B cell (primary cell): Measurements from ENCODE around the gene GFOD1. TPM values are rescaled to one million over a fixed set of nuclear protein-coding genes. Genes with fewer than 3 reads are reported as not detected.
"Not testable (repeated sequence)": the region's sequence is repeated elsewhere in the genome, so short reads cannot be mapped to it uniquely, and the experiment has no call there.

Source experiments
- ATAC-seq: fragments of 200-7000 bp; cut with Tn5 transposase; one replicate; pipeline ENCODE4 v1.10.0; 2021; ENCODE audit warnings: low read depth, mild to moderate bottlenecking, moderate number of reproducible peaks, moderate library complexity
- CTCF ChIA-PET: fragments of 350-600 bp; sonication (Branson Sonifier 250); formaldehyde crosslinking; loops from one replicate; lab custom pipeline; 2021; ENCODE audit warnings: antibody characterized with exemption, inconsistent platforms; lab: Charles Lee
- POLR2A ChIA-PET: fragments of 350-600 bp; sonication (Branson Sonifier 250); formaldehyde crosslinking; loops from one replicate; lab custom pipeline; 2021; ENCODE audit warnings: antibody characterized with exemption; lab: Charles Lee
- DNase-seq: peaks from one replicate; pipeline ENCODE4 v3.0.0; 2013
- H2AFZ ChIP-seq: 2 replicates; pipeline ENCODE4 v1.6.1; 2012; ENCODE audit warnings: mild to moderate bottlenecking, low read depth, low read length; ENCODE audit not compliant: insufficient read depth, poor library complexity, severe bottlenecking
- H3K27ac ChIP-seq, 2 donors: 1 replicate in 1 of 2; 2 replicates in 1 of 2; pipeline ENCODE4 v1.5.1; 2012 to 2013; ENCODE audit warnings: low read length in 2 of 2, mild to moderate bottlenecking in 2 of 2, moderate library complexity in 1 of 2
- H3K27me3 ChIP-seq, 4 experiments: fragments of 200-600 bp in 1 of 4; sonication (generic) in 1 of 4; replicated peaks in 1 of 4; 1 replicate in 2 of 4; 2 replicates in 2 of 4; pipeline versions ENCODE4 v1.6.1 to v1.7.0; 2013 to 2016; ENCODE audit warnings: low read length in 3 of 4, mild to moderate bottlenecking in 2 of 4, mixed read lengths in 1 of 4, moderate library complexity in 1 of 4; ENCODE audit not compliant: insufficient read depth in 4 of 4, control insufficient read depth in 3 of 4; ENCODE audit errors: control extremely low read depth in 1 of 4
- H3K36me3 ChIP-seq, 2 experiments: replicated peaks in 1 of 2; 1 replicate in 1 of 2; 2 replicates in 1 of 2; pipeline versions ENCODE4 v1.6.1 to v1.7.1; 2013; ENCODE audit warnings: low read length in 1 of 2; ENCODE audit not compliant: insufficient read depth in 2 of 2, control insufficient read depth in 1 of 2; ENCODE audit errors: control extremely low read depth in 1 of 2, extremely low read depth in 1 of 2
- H3K4me1 ChIP-seq, 2 donors: fragments of 200-600 bp in 1 of 2; sonication (generic) in 1 of 2; 1 replicate in 1 of 2; 2 replicates in 1 of 2; pipeline versions ENCODE4 v1.5.1 to v1.6.1; 2013 to 2017; ENCODE audit warnings: low read length in 2 of 2; ENCODE audit not compliant: control insufficient read depth in 2 of 2, insufficient read depth in 2 of 2
- H3K4me2 ChIP-seq: replicated peaks from 2 replicates; pipeline ENCODE3; 2012; ENCODE audit warnings: mild to moderate bottlenecking, low read depth, low read length; ENCODE audit not compliant: poor library complexity, severe bottlenecking
- H3K4me3 ChIP-seq, 5 experiments: fragments of 200-600 bp in 1 of 5; sonication (generic) in 1 of 5; 1 replicate in 3 of 5; 2 replicates in 2 of 5; pipeline versions ENCODE4 v1.5.1 to v1.7.0; 2011 to 2016; ENCODE audit warnings: low read length in 4 of 5, mild to moderate bottlenecking in 4 of 5, low read depth in 2 of 5, control low read depth in 1 of 5, moderate library complexity in 1 of 5; ENCODE audit not compliant: insufficient read depth in 1 of 5; ENCODE audit errors: control extremely low read depth in 1 of 5, extremely low read depth in 1 of 5
- H3K79me2 ChIP-seq: fragments of 200-600 bp; sonication (generic); one replicate; pipeline ENCODE4 v1.6.0; 2016; ENCODE audit warnings: low read length; ENCODE audit not compliant: control insufficient read depth, insufficient read depth
- H3K9ac ChIP-seq: fragments of 200-600 bp; sonication (generic); 2 replicates; pipeline ENCODE4 v1.6.1; 2017; ENCODE audit warnings: mild to moderate bottlenecking, low read length, moderate library complexity
- H3K9me3 ChIP-seq, 3 donors: one replicate each; pipeline versions ENCODE4 v1.6.1 to v1.7.1; 2013; ENCODE audit warnings: low read length in 2 of 3; ENCODE audit not compliant: control insufficient read depth in 2 of 3, insufficient read depth in 1 of 3; ENCODE audit errors: control extremely low read depth in 1 of 3
- H4K20me1 ChIP-seq: 2 replicates; pipeline ENCODE4 v1.6.0; 2012; ENCODE audit warnings: mild to moderate bottlenecking, low read length; ENCODE audit not compliant: insufficient read depth, control insufficient read depth, poor library complexity, severe bottlenecking
- H3K27ac Mint-ChIP-seq: one replicate; pipeline ENCODE4 v1.8.0; 2021; ENCODE audit warnings: mixed read lengths
- H3K27me3 Mint-ChIP-seq: one replicate; pipeline ENCODE4 v1.8.0; 2021; ENCODE audit warnings: mixed read lengths
- H3K4me1 Mint-ChIP-seq: one replicate; pipeline ENCODE4 v1.8.0; 2021; ENCODE audit warnings: mixed read lengths
- H3K4me3 Mint-ChIP-seq: one replicate; pipeline ENCODE4 v1.8.0; 2021; ENCODE audit warnings: mixed read lengths
- H3K9me3 Mint-ChIP-seq: one replicate; pipeline ENCODE4 v1.8.0; 2022; ENCODE audit warnings: mixed read lengths; ENCODE audit not compliant: insufficient read depth
- CTCF ChIP-seq: fragments of 200-600 bp; IDR thresholded peaks from one replicate; pipeline ENCODE4 v1.8.0; 2022; ENCODE audit warnings: antibody characterized with exemption, mild to moderate bottlenecking
- EZH2 ChIP-seq: IDR thresholded peaks from 2 replicates; pipeline ENCODE4 v1.6.1; 2012; ENCODE audit warnings: borderline replicate concordance, low read depth, mild to moderate bottlenecking, moderate library complexity, low read length; ENCODE audit not compliant: insufficient read depth, poor library complexity, severe bottlenecking
- WGBS: methylation state at CpG from one replicate; pipeline ENCODE4 v1.1.5; 2013; ENCODE audit warnings: missing lambda C conversion rate; ENCODE audit not compliant: insufficient coverage; 5-methylcytosine and 5-hydroxymethylcytosine counted together
- intact Hi-C: fragments of 100-400 bp; cut with micrococcal nuclease; formaldehyde crosslinking; loops from one replicate; pipeline ENCODE4 v1.10.0; 2022
- polyA plus RNA-seq: library from polyadenylated mRNA; depleted of rRNA; stranded (reverse); fragments of >200 nt; gene quantifications from 2 replicates; pipeline ENCODE4 v1.2.3, GENCODE V29; 2012
- total RNA-seq, 2 donors: library from RNA; stranded (reverse); fragments of 120-200 nt in 1 of 2; gene quantifications; 1 replicate in 1 of 2; 2 replicates in 1 of 2; pipeline versions ENCODE4 v1.2.3 to v1.2.4, GENCODE V29; 2013 to 2022

The GFOD1 gene
- total and polyA plus RNA-seq, 2 donors (not counting 1 experiment from before 2014, with no cell fraction given) = 8.3 to 42.4 TPM

- intact Hi-C loops = no loop called here
- Histone ChIP-seq H4K20me1 (peaks cover 4% of the 10 kb centered on the region), H3K79me2 (peaks cover 28% of the 10 kb centered on the region), H3K27ac (no peak overlapping the region), H2AFZ (no peak overlapping the region), H3K4me1 (peaks cover 12 to 26% of the 10 kb centered on the region in 2 donors), H3K27me3 (no peaks in the 10 kb centered on the region), H3K36me3 (peaks cover 0 to 3% of the 10 kb centered on the region in 2 experiments), H3K4me2 (peak overlapping the region; percentile 14), H3K9me3 (no peaks in the 10 kb centered on the region), H3K4me3 (no peak overlapping the region), H3K9ac (no peak overlapping the region)
- CTCF ChIA-PET = interaction anchor here (0.9 to 1.3 kb wide), 3 partner anchors 8 to 170 kb away, joined by 3 to 4 read pairs (median 4); partner anchors contain the start of gene NOL7
- H3K9me3 Mint-ChIP-seq = peaks cover under 1% of the 10 kb centered on the region
- WGBS = no CpG with 5 or more reads among the region's 3 CpGs
- no peak overlapping the region for H3K27ac Mint-ChIP-seq
- ATAC-seq (no peak), DNase-seq (no peak)
- peaks cover 38% of the 10 kb centered on the region for H3K4me1 Mint-ChIP-seq
- peak overlapping the region; percentile 0 for H3K4me3 Mint-ChIP-seq
- POLR2A ChIA-PET = no interaction called here
- TF ChIP-seq EZH2 (no peak), CTCF (no peak)
- H3K27me3 Mint-ChIP-seq = no peaks in the 10 kb centered on the region
Observed at GRCh38 chr6:13444604-13445003, 42.8 kb downstream of the GFOD1 start.

- H3K27ac ChIP-seq, H3K4me3 Mint-ChIP-seq, H3K9me3 Mint-ChIP-seq, H3K9ac ChIP-seq, H3K9me3 ChIP-seq, H3K4me2 ChIP-seq, H3K27ac Mint-ChIP-seq, H3K27me3 Mint-ChIP-seq, intact Hi-C loops, H3K4me3 ChIP-seq, H2AFZ ChIP-seq, H3K27me3 ChIP-seq, ATAC-seq, H3K36me3 ChIP-seq, H4K20me1 ChIP-seq, DNase-seq, POLR2A ChIA-PET: not testable (repeated sequence)
- WGBS = no CpG with 5 or more reads among the region's 6 CpGs
- CTCF ChIA-PET = interaction anchor here (0.6 to 1.3 kb wide), 4 partner anchors 9 to 173 kb away, joined by 3 to 4 read pairs (median 4); partner anchors contain the start of gene NOL7
- H3K4me1 Mint-ChIP-seq = peaks cover 37% of the 10 kb centered on the region
- peaks cover 35% of the 10 kb centered on the region for H3K79me2 ChIP-seq
- H3K4me1 ChIP-seq = peaks cover 12 to 26% of the 10 kb centered on the region in 2 donors
Observed at GRCh38 chr6:13443978-13444377, 43.4 kb downstream of the GFOD1 start.
